GM12878 (cell line): Measurements from ENCODE around the gene ETFRF1. TPM values are rescaled to one million over a fixed set of nuclear protein-coding genes. Genes with fewer than 3 reads are reported as not detected.

Source experiments
- ATAC-seq: fragments of 200-7000 bp; cut with Tn5 transposase; 3 replicates; pipeline ENCODE4 v1.9.1; 2020; ENCODE audit warnings: mild to moderate bottlenecking, moderate library complexity
- BruUV-seq: library from RNA; stranded (reverse); fragments of 400-500 nt; replicated peaks from 2 replicates; lab custom pipeline; 2021; lab: Mats Ljungman, UMichigan
- CTCF ChIA-PET: fragments of 300-600 bp; sonication (Branson Sonifier 250); formaldehyde crosslinking; extraction: SDS; loops from one replicate; lab custom pipeline; 2021; ENCODE audit warnings: inconsistent platforms; lab: Yijun Ruan, JAX
- POLR2A ChIA-PET: fragments of 350-600 bp; formaldehyde crosslinking; extraction: SDS; loops from one replicate; lab custom pipeline; 2021; ENCODE audit warnings: inconsistent platforms; lab: Charles Lee
- RAD21 ChIA-PET: fragments of 300-600 bp; sonication (Branson Sonifier 250); formaldehyde crosslinking; loops from one replicate; lab custom pipeline; 2023; ENCODE audit warnings: antibody characterized with exemption; ENCODE audit not compliant: unreplicated experiment; lab: Charles Lee
- SMC1A ChIA-PET: fragments of 300-600 bp; sonication (Branson Sonifier 250); formaldehyde crosslinking; loops from one replicate; lab custom pipeline; 2023; ENCODE audit not compliant: unreplicated experiment, uncharacterized antibody; lab: Charles Lee
- DNase-seq: peaks from one replicate; pipeline ENCODE4 v3.0.0-alpha.2; 2011; ENCODE audit warnings: low read depth, low spot score
- FAIRE-seq: peaks from 3 replicates; lab custom pipeline; 2011; peaks lifted over from hg19 to GRCh38; lab: Jason Lieb, UNC
- H2AFZ ChIP-seq: 2 replicates; pipeline ENCODE4 v1.6.0; 2011; ENCODE audit warnings: low read depth, low read length, control low read depth; ENCODE audit not compliant: control insufficient read depth
- H3K27ac ChIP-seq: 2 replicates; pipeline ENCODE4 v1.5.1; 2011; ENCODE audit warnings: control low read depth; ENCODE audit not compliant: control insufficient read depth, insufficient read depth
- H3K27me3 ChIP-seq, 2 experiments: replicated peaks in 1 of 2; 2 replicates each; pipeline versions ENCODE4 v1.6.0 to v1.6.1; 2011; ENCODE audit warnings: low read length in 1 of 2; ENCODE audit not compliant: control insufficient read depth in 2 of 2, insufficient read depth in 2 of 2
- H3K36me3 ChIP-seq, 2 experiments: 2 replicates each; pipeline ENCODE4 v1.5.1; 2011; ENCODE audit warnings: low read length in 1 of 2; ENCODE audit not compliant: control insufficient read depth in 2 of 2, insufficient read depth in 2 of 2
- H3K4me1 ChIP-seq: 2 replicates; pipeline ENCODE4 v1.6.1; 2011; ENCODE audit warnings: mild to moderate bottlenecking, low read length, moderate library complexity, mixed read lengths; ENCODE audit not compliant: control insufficient read depth, insufficient read depth
- H3K4me2 ChIP-seq: 2 replicates; pipeline ENCODE4 v1.6.0; 2011; ENCODE audit warnings: control low read depth; ENCODE audit not compliant: control insufficient read depth, insufficient read depth
- H3K4me3 ChIP-seq: fragments of 200-600 bp; sonication (generic); 2 replicates; pipeline ENCODE4 v1.5.1; 2016
- H3K79me2 ChIP-seq: 2 replicates; pipeline ENCODE4 v1.6.0; 2011; ENCODE audit warnings: low read length; ENCODE audit not compliant: control insufficient read depth, insufficient read depth
- H3K9ac ChIP-seq: 2 replicates; pipeline ENCODE4 v1.8.0; 2011; ENCODE audit warnings: low read length, control low read depth, mixed read lengths; ENCODE audit not compliant: control insufficient read depth, insufficient read depth
- H3K9me3 ChIP-seq: replicated peaks from 3 replicates; pipeline ENCODE4 v1.5.1; 2011; ENCODE audit warnings: mild to moderate bottlenecking, low read length; ENCODE audit not compliant: control insufficient read depth, insufficient read depth
- H4K20me1 ChIP-seq: 2 replicates; pipeline ENCODE4 v1.6.0; 2011; ENCODE audit not compliant: control insufficient read depth, insufficient read depth
- CREB1 ChIP-seq: IDR thresholded peaks from 2 replicates; pipeline ENCODE4 v1.6.1; 2012; ENCODE audit warnings: low read depth, mild to moderate bottlenecking, inconsistent platforms
- IRF4 ChIP-seq: IDR thresholded peaks from 2 replicates; pipeline ENCODE4 v1.6.1; 2011; ENCODE audit warnings: low read depth, low read length
- KLF5 ChIP-seq: fragments of 450-650 bp; IDR thresholded peaks from 2 replicates; pipeline ENCODE4 v1.6.1; 2014; ENCODE audit warnings: mild to moderate bottlenecking; ENCODE audit not compliant: partially characterized antibody
- PAX5 ChIP-seq: IDR thresholded peaks from 2 replicates; pipeline ENCODE4 v1.6.1; 2011; ENCODE audit warnings: low read depth, low read length, borderline replicate concordance
- PAX8 ChIP-seq: fragments of 450-650 bp; IDR thresholded peaks from 2 replicates; pipeline ENCODE4 v1.6.1; 2017; ENCODE audit warnings: mild to moderate bottlenecking, moderate library complexity
- SMARCA5 ChIP-seq: fragments of 450-650 bp; IDR thresholded peaks from 2 replicates; pipeline ENCODE4 v1.6.1; 2017; ENCODE audit warnings: mild to moderate bottlenecking
- TBL1XR1 ChIP-seq: IDR thresholded peaks from 2 replicates; pipeline ENCODE4 v1.6.1; 2012; ENCODE audit warnings: low read depth, low read length, improper control_type of control experiment
- WGBS: methylation state at CpG from one replicate; pipeline ENCODE4 v1.1.6; 2016; ENCODE audit warnings: low lambda C conversion rate; ENCODE audit not compliant: insufficient replicate concordance, insufficient coverage; ENCODE audit errors: missing lambda C conversion rate; 5-methylcytosine and 5-hydroxymethylcytosine counted together
- in situ Hi-C: fragments of 300-500 bp; cut with MboI; formaldehyde crosslinking; loops from 9 replicates; pipeline ENCODE4 v1.14.3; 2018; ENCODE audit warnings: mixed read lengths
- intact Hi-C: fragments of 100-400 bp; cut with micrococcal nuclease; formaldehyde crosslinking; loops from one replicate; pipeline ENCODE4 v1.14.2; 2022; ENCODE audit not compliant: unreplicated experiment
- polyA plus RNA-seq, 11 experiments: library from polyadenylated mRNA; depleted of rRNA in 4 of 11; unstranded in 6 of 11; stranded (reverse) in 5 of 11; fragments of >200 nt; fragmentation: Nextera tagmentation in 4 of 11; fragmentation: Illumina TruSeq in 1 of 11; extraction: Ambion mirVana in 4 of 11; extraction: Trizol in 1 of 11; gene quantifications; 1 replicate in 1 of 11; 2 replicates in 10 of 11; pipeline versions ENCODE4 v1.2.1 to v1.2.3, GENCODE V29; 2011 to 2016; ENCODE audit warnings: inconsistent platforms in 2 of 11, missing spikeins in 2 of 11, low read depth in 1 of 11
- total RNA-seq, 4 experiments: library from RNA; depleted of rRNA in 3 of 4; stranded (reverse); fragments of >200 nt in 3 of 4; fragmentation: Illumina TruSeq in 1 of 4; extraction: Trizol in 1 of 4; gene quantifications; 2 replicates each; pipeline versions ENCODE4 v1.2.1 to v1.2.3, GENCODE V29; 2013 to 2021
- TF ChIP-seq, protein P1 (sequence below): fragments of 450-650 bp; IDR thresholded peaks from 2 replicates; pipeline ENCODE4 v1.6.1; 2017; ENCODE audit warnings: mild to moderate bottlenecking, low read depth, inconsistent platforms; ENCODE audit not compliant: poor library complexity, severe bottlenecking
- TF ChIP-seq, protein P2 (sequence below): fragments of 450-650 bp; IDR thresholded peaks from 2 replicates; pipeline ENCODE4 v1.6.1; 2017; ENCODE audit warnings: antibody characterized with exemption, mild to moderate bottlenecking, moderate library complexity
- TF ChIP-seq, protein P3 (sequence below): fragments of 450-650 bp; IDR thresholded peaks from 2 replicates; pipeline ENCODE4 v1.6.1; 2017; ENCODE audit warnings: borderline replicate concordance
- TF ChIP-seq, protein P4 (sequence below): IDR thresholded peaks from 2 replicates; pipeline ENCODE4 v1.6.1; 2012; ENCODE audit warnings: low read length, inconsistent platforms
- TF ChIP-seq, protein P5 (sequence below): fragments of 150-350 bp; IDR thresholded peaks from 2 replicates; pipeline ENCODE4 v1.6.1; 2014; ENCODE audit warnings: mild to moderate bottlenecking, low read depth, low read length

ETFRF1 gene
- total and polyA plus RNA-seq, 10 of the 15 experiments (the other 5 are each of a cell fraction or from before 2014, with no cell fraction given) = 9.9 to 59.6 (median 26.2) TPM

DNA sequence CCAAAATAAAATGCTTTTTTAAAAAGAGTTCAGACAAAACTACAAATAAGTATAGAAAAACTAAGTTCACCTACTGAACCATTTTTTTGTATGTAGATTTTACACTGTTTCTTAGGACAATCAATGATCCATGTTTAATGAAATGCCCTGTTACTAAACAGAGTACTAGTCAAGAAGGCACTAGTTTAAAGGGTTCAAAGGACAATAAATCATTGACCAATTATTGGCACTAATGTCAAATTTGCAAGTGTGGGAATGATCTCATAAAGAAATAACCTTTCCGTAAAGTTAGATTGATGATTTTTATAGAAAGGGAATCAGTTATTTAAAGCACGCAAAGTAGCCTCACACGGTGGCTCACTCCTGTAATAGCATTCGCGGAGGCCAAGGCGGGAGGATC lies 4.2 kb upstream of the ETFRF1 start (continued):
- TF ChIP-seq, protein P1, sequence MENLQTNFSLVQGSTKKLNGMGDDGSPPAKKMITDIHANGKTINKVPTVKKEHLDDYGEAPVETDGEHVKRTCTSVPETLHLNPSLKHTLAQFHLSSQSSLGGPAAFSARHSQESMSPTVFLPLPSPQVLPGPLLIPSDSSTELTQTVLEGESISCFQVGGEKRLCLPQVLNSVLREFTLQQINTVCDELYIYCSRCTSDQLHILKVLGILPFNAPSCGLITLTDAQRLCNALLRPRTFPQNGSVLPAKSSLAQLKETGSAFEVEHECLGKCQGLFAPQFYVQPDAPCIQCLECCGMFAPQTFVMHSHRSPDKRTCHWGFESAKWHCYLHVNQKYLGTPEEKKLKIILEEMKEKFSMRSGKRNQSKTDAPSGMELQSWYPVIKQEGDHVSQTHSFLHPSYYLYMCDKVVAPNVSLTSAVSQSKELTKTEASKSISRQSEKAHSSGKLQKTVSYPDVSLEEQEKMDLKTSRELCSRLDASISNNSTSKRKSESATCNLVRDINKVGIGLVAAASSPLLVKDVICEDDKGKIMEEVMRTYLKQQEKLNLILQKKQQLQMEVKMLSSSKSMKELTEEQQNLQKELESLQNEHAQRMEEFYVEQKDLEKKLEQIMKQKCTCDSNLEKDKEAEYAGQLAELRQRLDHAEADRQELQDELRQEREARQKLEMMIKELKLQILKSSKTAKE = no peak
- TF ChIP-seq, all 136 proteins: peak for 0

DNA sequence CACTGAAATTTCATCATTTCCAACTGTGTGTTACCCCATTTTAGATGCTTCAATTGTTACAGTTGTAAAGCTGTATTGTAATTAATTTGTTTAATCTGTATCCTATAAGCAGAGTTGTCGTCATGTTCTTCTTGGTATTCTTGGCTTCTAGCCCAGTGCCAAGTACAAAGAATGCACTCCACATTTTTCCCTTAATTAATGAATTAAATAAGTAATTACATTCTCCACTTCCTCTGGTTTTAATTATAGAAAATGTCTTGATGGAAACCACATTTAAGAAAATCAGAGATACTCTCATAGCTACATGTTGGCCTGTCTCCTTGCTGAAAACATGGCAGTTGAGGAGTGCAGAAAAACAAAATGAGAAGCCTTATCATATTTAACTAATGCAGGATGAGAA lies 823 bp upstream of the ETFRF1 start:
- intact Hi-C loops = no loop called here
- RAD21 ChIA-PET = interaction anchor here (0.7 to 0.8 kb wide), 2 partner anchors 20 to 44 kb away, joined by 3 to 5 read pairs; no protein-coding TSS in a partner anchor
- TF ChIP-seq, protein P2, sequence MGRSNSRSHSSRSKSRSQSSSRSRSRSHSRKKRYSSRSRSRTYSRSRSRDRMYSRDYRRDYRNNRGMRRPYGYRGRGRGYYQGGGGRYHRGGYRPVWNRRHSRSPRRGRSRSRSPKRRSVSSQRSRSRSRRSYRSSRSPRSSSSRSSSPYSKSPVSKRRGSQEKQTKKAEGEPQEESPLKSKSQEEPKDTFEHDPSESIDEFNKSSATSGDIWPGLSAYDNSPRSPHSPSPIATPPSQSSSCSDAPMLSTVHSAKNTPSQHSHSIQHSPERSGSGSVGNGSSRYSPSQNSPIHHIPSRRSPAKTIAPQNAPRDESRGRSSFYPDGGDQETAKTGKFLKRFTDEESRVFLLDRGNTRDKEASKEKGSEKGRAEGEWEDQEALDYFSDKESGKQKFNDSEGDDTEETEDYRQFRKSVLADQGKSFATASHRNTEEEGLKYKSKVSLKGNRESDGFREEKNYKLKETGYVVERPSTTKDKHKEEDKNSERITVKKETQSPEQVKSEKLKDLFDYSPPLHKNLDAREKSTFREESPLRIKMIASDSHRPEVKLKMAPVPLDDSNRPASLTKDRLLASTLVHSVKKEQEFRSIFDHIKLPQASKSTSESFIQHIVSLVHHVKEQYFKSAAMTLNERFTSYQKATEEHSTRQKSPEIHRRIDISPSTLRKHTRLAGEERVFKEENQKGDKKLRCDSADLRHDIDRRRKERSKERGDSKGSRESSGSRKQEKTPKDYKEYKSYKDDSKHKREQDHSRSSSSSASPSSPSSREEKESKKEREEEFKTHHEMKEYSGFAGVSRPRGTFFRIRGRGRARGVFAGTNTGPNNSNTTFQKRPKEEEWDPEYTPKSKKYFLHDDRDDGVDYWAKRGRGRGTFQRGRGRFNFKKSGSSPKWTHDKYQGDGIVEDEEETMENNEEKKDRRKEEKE = no peak
- TF ChIP-seq IRF4 = no peak
- TF ChIP-seq PAX5 = no peak
- TF ChIP-seq, protein P3, sequence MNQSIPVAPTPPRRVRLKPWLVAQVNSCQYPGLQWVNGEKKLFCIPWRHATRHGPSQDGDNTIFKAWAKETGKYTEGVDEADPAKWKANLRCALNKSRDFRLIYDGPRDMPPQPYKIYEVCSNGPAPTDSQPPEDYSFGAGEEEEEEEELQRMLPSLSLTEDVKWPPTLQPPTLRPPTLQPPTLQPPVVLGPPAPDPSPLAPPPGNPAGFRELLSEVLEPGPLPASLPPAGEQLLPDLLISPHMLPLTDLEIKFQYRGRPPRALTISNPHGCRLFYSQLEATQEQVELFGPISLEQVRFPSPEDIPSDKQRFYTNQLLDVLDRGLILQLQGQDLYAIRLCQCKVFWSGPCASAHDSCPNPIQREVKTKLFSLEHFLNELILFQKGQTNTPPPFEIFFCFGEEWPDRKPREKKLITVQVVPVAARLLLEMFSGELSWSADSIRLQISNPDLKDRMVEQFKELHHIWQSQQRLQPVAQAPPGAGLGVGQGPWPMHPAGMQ = no peak
- TF ChIP-seq, protein P4, sequence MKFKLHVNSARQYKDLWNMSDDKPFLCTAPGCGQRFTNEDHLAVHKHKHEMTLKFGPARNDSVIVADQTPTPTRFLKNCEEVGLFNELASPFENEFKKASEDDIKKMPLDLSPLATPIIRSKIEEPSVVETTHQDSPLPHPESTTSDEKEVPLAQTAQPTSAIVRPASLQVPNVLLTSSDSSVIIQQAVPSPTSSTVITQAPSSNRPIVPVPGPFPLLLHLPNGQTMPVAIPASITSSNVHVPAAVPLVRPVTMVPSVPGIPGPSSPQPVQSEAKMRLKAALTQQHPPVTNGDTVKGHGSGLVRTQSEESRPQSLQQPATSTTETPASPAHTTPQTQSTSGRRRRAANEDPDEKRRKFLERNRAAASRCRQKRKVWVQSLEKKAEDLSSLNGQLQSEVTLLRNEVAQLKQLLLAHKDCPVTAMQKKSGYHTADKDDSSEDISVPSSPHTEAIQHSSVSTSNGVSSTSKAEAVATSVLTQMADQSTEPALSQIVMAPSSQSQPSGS = no peak
- TF ChIP-seq KLF5 = no peak
- TF ChIP-seq TBL1XR1 = no peak
- no peak for TF ChIP-seq SMARCA5
- TF ChIP-seq CREB1 = no peak
- TF ChIP-seq, protein P5, sequence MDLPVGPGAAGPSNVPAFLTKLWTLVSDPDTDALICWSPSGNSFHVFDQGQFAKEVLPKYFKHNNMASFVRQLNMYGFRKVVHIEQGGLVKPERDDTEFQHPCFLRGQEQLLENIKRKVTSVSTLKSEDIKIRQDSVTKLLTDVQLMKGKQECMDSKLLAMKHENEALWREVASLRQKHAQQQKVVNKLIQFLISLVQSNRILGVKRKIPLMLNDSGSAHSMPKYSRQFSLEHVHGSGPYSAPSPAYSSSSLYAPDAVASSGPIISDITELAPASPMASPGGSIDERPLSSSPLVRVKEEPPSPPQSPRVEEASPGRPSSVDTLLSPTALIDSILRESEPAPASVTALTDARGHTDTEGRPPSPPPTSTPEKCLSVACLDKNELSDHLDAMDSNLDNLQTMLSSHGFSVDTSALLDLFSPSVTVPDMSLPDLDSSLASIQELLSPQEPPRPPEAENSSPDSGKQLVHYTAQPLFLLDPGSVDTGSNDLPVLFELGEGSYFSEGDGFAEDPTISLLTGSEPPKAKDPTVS = no peak
- TF ChIP-seq PAX8 = no peak

More for the DNA sequence above, 823 bp upstream of the ETFRF1 start:
- Histone ChIP-seq H3K9me3 (no peaks in the 10 kb centered on the region), H3K36me3 (no peaks in the 10 kb centered on the region), H3K27me3 (no peaks in the 10 kb centered on the region), H3K4me1 (peaks cover 6% of the 10 kb centered on the region; the same call in 1 of the 2 replicates), H3K27ac (no peak overlapping the region), H3K4me3 (no peak overlapping the region), H4K20me1 (no peaks in the 10 kb centered on the region), H3K9ac (no peak overlapping the region), H2AFZ (peak overlapping the region; percentile 76), H3K79me2 (peaks cover 4% of the 10 kb centered on the region), H3K4me2 (peak overlapping the region; percentile 71)
- ChIA-PET CTCF (interaction anchor here (0.9 to 2.0 kb wide), 5 partner anchors 9 to 158 kb away, joined by 3 to 6 read pairs (median 3); no protein-coding TSS in a partner anchor), SMC1A (interaction anchor here (0.6 to 1.6 kb wide), 4 partner anchors 10 to 1061 kb away, joined by 3 to 9 read pairs (median 4); no protein-coding TSS in a partner anchor), POLR2A (interaction anchor here (0.9 kb wide), 1 partner anchor 21 kb away, joined by 4 read pairs; no protein-coding TSS in a partner anchor)
- no peak for FAIRE-seq
- no peak for DNase-seq
- in situ Hi-C loops = no loop called here
- no peak for ATAC-seq
- 36% methylated on average over 1 of the region's 1 CpG for WGBS
- BruUV-seq = no TSS peak
